GM12878 (cell line): ENCODE data around the gene TCF7L1. TPM values are rescaled to one million over a fixed set of nuclear protein-coding genes. Genes with fewer than 3 reads are reported as not detected.

Source experiments
- ATAC-seq: fragments of 200-7000 bp; cut with Tn5 transposase; 3 replicates; pipeline ENCODE4 v1.9.1; 2020; ENCODE audit warnings: mild to moderate bottlenecking, moderate library complexity
- BruUV-seq: library from RNA; stranded (reverse); fragments of 400-500 nt; replicated peaks from 2 replicates; lab custom pipeline; 2021; lab: Mats Ljungman, UMichigan
- CTCF ChIA-PET: fragments of 300-600 bp; sonication (Branson Sonifier 250); formaldehyde crosslinking; extraction: SDS; loops from one replicate; lab custom pipeline; 2021; ENCODE audit warnings: inconsistent platforms; lab: Yijun Ruan, JAX
- POLR2A ChIA-PET: fragments of 350-600 bp; formaldehyde crosslinking; extraction: SDS; loops from one replicate; lab custom pipeline; 2021; ENCODE audit warnings: inconsistent platforms; lab: Charles Lee
- RAD21 ChIA-PET: fragments of 300-600 bp; sonication (Branson Sonifier 250); formaldehyde crosslinking; loops from one replicate; lab custom pipeline; 2023; ENCODE audit warnings: antibody characterized with exemption; ENCODE audit not compliant: unreplicated experiment; lab: Charles Lee
- SMC1A ChIA-PET: fragments of 300-600 bp; sonication (Branson Sonifier 250); formaldehyde crosslinking; loops from one replicate; lab custom pipeline; 2023; ENCODE audit not compliant: unreplicated experiment, uncharacterized antibody; lab: Charles Lee
- DNase-seq: peaks from one replicate; pipeline ENCODE4 v3.0.0-alpha.2; 2011; ENCODE audit warnings: low read depth, low spot score
- FAIRE-seq: peaks from 3 replicates; lab custom pipeline; 2011; peaks lifted over from hg19 to GRCh38; lab: Jason Lieb, UNC
- H2AFZ ChIP-seq: 2 replicates; pipeline ENCODE4 v1.6.0; 2011; ENCODE audit warnings: low read depth, low read length, control low read depth; ENCODE audit not compliant: control insufficient read depth
- H3K27ac ChIP-seq: 2 replicates; pipeline ENCODE4 v1.5.1; 2011; ENCODE audit warnings: control low read depth; ENCODE audit not compliant: control insufficient read depth, insufficient read depth
- H3K27me3 ChIP-seq, 2 experiments: replicated peaks in 1 of 2; 2 replicates each; pipeline versions ENCODE4 v1.6.0 to v1.6.1; 2011; ENCODE audit warnings: low read length in 1 of 2; ENCODE audit not compliant: control insufficient read depth in 2 of 2, insufficient read depth in 2 of 2
- H3K36me3 ChIP-seq, 2 experiments: 2 replicates each; pipeline ENCODE4 v1.5.1; 2011; ENCODE audit warnings: low read length in 1 of 2; ENCODE audit not compliant: control insufficient read depth in 2 of 2, insufficient read depth in 2 of 2
- H3K4me1 ChIP-seq: 2 replicates; pipeline ENCODE4 v1.6.1; 2011; ENCODE audit warnings: mild to moderate bottlenecking, low read length, moderate library complexity, mixed read lengths; ENCODE audit not compliant: control insufficient read depth, insufficient read depth
- H3K4me2 ChIP-seq: 2 replicates; pipeline ENCODE4 v1.6.0; 2011; ENCODE audit warnings: control low read depth; ENCODE audit not compliant: control insufficient read depth, insufficient read depth
- H3K4me3 ChIP-seq: fragments of 200-600 bp; sonication (generic); 2 replicates; pipeline ENCODE4 v1.5.1; 2016
- H3K79me2 ChIP-seq: 2 replicates; pipeline ENCODE4 v1.6.0; 2011; ENCODE audit warnings: low read length; ENCODE audit not compliant: control insufficient read depth, insufficient read depth
- H3K9ac ChIP-seq: 2 replicates; pipeline ENCODE4 v1.8.0; 2011; ENCODE audit warnings: low read length, control low read depth, mixed read lengths; ENCODE audit not compliant: control insufficient read depth, insufficient read depth
- H3K9me3 ChIP-seq: replicated peaks from 3 replicates; pipeline ENCODE4 v1.5.1; 2011; ENCODE audit warnings: mild to moderate bottlenecking, low read length; ENCODE audit not compliant: control insufficient read depth, insufficient read depth
- H4K20me1 ChIP-seq: 2 replicates; pipeline ENCODE4 v1.6.0; 2011; ENCODE audit not compliant: control insufficient read depth, insufficient read depth
- BCLAF1 ChIP-seq: fragments of 450-650 bp; IDR thresholded peaks from 2 replicates; pipeline ENCODE4 v1.6.1; 2017; ENCODE audit warnings: antibody characterized with exemption, mild to moderate bottlenecking, moderate library complexity
- CBFB ChIP-seq: IDR thresholded peaks from 2 replicates; pipeline ENCODE4 v1.6.1; 2016; ENCODE audit warnings: antibody characterized with exemption, low read depth
- E4F1 ChIP-seq: fragments of 450-650 bp; IDR thresholded peaks from 2 replicates; pipeline ENCODE4 v1.6.1; 2018; ENCODE audit warnings: borderline replicate concordance, mild to moderate bottlenecking; ENCODE audit not compliant: partially characterized antibody
- GABPA ChIP-seq: IDR thresholded peaks from 2 replicates; pipeline ENCODE4 v1.6.1; 2014; ENCODE audit warnings: antibody characterized with exemption, low read depth, mild to moderate bottlenecking, inconsistent platforms
- NFYA ChIP-seq: IDR thresholded peaks from 2 replicates; pipeline ENCODE4 v1.6.1; 2011; ENCODE audit warnings: low read depth, mild to moderate bottlenecking, low read length, improper control_type of control experiment, borderline replicate concordance
- NR2F1 ChIP-seq: fragments of 450-650 bp; conservative IDR thresholded peaks from 2 replicates; pipeline ENCODE4 v1.6.1; 2017; ENCODE audit warnings: mild to moderate bottlenecking
- PAX5 ChIP-seq: IDR thresholded peaks from 2 replicates; pipeline ENCODE4 v1.6.1; 2011; ENCODE audit warnings: low read depth, low read length, borderline replicate concordance
- PKNOX1 ChIP-seq: fragments of 450-650 bp; IDR thresholded peaks from 2 replicates; pipeline ENCODE4 v1.6.1; 2016; ENCODE audit warnings: mild to moderate bottlenecking
- RB1 ChIP-seq: fragments of 450-650 bp; formaldehyde crosslinking; IDR thresholded peaks from 2 replicates; pipeline ENCODE4 v1.6.1; 2017; ENCODE audit warnings: mild to moderate bottlenecking, borderline replicate concordance
- USF1 ChIP-seq: IDR thresholded peaks from 2 replicates; pipeline ENCODE4 v1.6.1; 2011; ENCODE audit warnings: borderline replicate concordance, low read depth, mild to moderate bottlenecking, moderate library complexity, mixed read lengths, low read length; ENCODE audit not compliant: insufficient read depth; ENCODE audit errors: extremely low read length
- USF2 ChIP-seq: IDR thresholded peaks from 2 replicates; pipeline ENCODE4 v1.6.1; 2011; ENCODE audit warnings: low read depth, low read length, improper control_type of control experiment, borderline replicate concordance
- WGBS: methylation state at CpG from one replicate; pipeline ENCODE4 v1.1.6; 2016; ENCODE audit warnings: low lambda C conversion rate; ENCODE audit not compliant: insufficient replicate concordance, insufficient coverage; ENCODE audit errors: missing lambda C conversion rate; 5-methylcytosine and 5-hydroxymethylcytosine counted together
- in situ Hi-C: fragments of 300-500 bp; cut with MboI; formaldehyde crosslinking; loops from 9 replicates; pipeline ENCODE4 v1.14.3; 2018; ENCODE audit warnings: mixed read lengths
- intact Hi-C: fragments of 100-400 bp; cut with micrococcal nuclease; formaldehyde crosslinking; loops from one replicate; pipeline ENCODE4 v1.14.2; 2022; ENCODE audit not compliant: unreplicated experiment
- polyA plus RNA-seq, 11 experiments: library from polyadenylated mRNA; depleted of rRNA in 4 of 11; unstranded in 6 of 11; stranded (reverse) in 5 of 11; fragments of >200 nt; fragmentation: Nextera tagmentation in 4 of 11; fragmentation: Illumina TruSeq in 1 of 11; extraction: Ambion mirVana in 4 of 11; extraction: Trizol in 1 of 11; gene quantifications; 1 replicate in 1 of 11; 2 replicates in 10 of 11; pipeline versions ENCODE4 v1.2.1 to v1.2.3, GENCODE V29; 2011 to 2016; ENCODE audit warnings: inconsistent platforms in 2 of 11, missing spikeins in 2 of 11, low read depth in 1 of 11
- total RNA-seq, 4 experiments: library from RNA; depleted of rRNA in 3 of 4; stranded (reverse); fragments of >200 nt in 3 of 4; fragmentation: Illumina TruSeq in 1 of 4; extraction: Trizol in 1 of 4; gene quantifications; 2 replicates each; pipeline versions ENCODE4 v1.2.1 to v1.2.3, GENCODE V29; 2013 to 2021

TCF7L1 gene
- total and polyA plus RNA-seq, 10 of the 15 experiments (the other 5 are each of a cell fraction or from before 2014, with no cell fraction given), result 0.03 to 0.11 (median 0.10) TPM; not detected in 7

- TF ChIP-seq PAX5 (no peak), NFYA (no peak), RB1 (no peak), CBFB (no peak), PKNOX1 (no peak), USF2 (no peak), USF1 (no peak), NR2F1 (no peak), BCLAF1 (no peak), GABPA (no peak), E4F1 (no peak)
- Histone ChIP-seq H3K36me3 (no peaks in the 10 kb centered on the region), H3K4me3 (no peak overlapping the region), H3K4me1 (no peaks in the 10 kb centered on the region; the same call in 1 of the 2 replicates), H3K27me3 (no peaks in the 10 kb centered on the region; a peak in 1 of 4 replicates), H3K79me2 (no peaks in the 10 kb centered on the region), H3K27ac (no peak overlapping the region), H3K4me2 (no peak overlapping the region), H3K9me3 (no peaks in the 10 kb centered on the region), H3K9ac (no peak overlapping the region), H2AFZ (no peak overlapping the region), H4K20me1 (no peaks in the 10 kb centered on the region)
- CTCF ChIA-PET, result interaction anchor here (1.3 to 6.3 kb wide), 5 partner anchors 10 to 362 kb away, joined by 3 to 57 read pairs (median 33); no protein-coding TSS in a partner anchor
- SMC1A ChIA-PET, result interaction anchor here (0.7 to 1.4 kb wide), 3 partner anchors 12 to 423 kb away, joined by 3 to 4 read pairs (median 3); no protein-coding TSS in a partner anchor
- POLR2A ChIA-PET, result no interaction called here
- ATAC-seq, result no peak
- no TSS peak for BruUV-seq
- WGBS, result 75% methylated on average over 7 of the region's 7 CpGs
- RAD21 ChIA-PET, result interaction anchor here (1.2 to 1.6 kb wide), 3 partner anchors 12 to 362 kb away, joined by 3 to 6 read pairs (median 4); no protein-coding TSS in a partner anchor
- in situ Hi-C loops (loop anchor here (5.0 to 10.0 kb wide), 2 partner anchors 220 to 403 kb away; partner anchors contain the start of gene TRABD2A), intact Hi-C loops (loop anchor here (5.0 kb wide), 2 partner anchors 155 to 790 kb away; partner anchors contain the start of gene TCF7L1)
- FAIRE-seq, result no peak
- no peak for DNase-seq
Measured at GRCh38 chr2:85287721-85288120, 154.5 kb downstream of the TCF7L1 start.
